ENCODE results near the gene CBFA2T3. TPM values are rescaled to one million over a fixed set of nuclear protein-coding genes. Genes with fewer than 3 reads are reported as not detected.

CBFA2T3 gene
- total RNA-seq, 1 experiment from 2014 or later: 2.1 TPM

DNA sequence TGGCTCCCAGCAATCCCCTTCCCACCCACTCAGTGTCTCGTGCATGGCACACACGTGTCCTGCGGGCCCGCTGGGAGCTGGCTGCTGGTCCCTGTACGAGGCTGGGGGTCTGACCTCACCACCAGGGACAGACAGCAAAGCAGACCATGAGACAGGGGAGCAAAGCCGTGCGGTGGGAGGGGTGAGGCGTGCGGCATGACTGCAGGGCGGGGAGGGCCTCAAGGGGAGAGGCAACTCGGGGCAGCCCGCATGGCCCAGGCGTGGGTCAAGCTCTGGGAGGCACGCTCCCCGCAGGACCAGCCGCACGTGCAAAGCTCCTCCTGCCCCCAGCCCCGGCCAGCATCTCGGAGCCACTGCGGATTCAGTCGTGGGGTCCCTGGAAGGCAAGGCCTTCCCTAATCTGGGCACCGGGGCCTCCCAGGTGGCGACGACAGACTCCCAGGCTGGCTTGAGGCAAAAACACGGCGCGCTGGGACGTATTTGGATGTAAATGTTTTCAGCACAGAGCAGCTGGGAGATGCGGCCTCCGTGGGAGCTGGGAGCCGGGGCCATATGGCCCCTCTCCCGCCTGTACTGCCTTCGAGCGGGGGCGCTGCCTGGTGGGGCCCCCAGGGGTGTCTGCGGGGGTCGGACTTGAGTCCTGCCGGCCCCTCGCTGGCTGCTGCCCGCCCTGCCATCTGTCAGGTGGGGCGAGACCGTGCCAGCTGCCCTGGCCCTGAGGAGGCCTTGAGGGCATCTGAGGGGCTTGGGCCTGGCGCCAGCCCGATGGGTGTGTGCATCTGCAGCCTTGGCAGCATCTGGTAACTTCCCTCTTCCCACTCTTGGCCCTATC, 12.2 kb upstream of the CBFA2T3 start:
- ChIA-PET CTCF (no interaction called here), POLR2A (no interaction called here)
- Mint-ChIP-seq H3K27ac (ENCODE audit: unreplicated experiment) (no peak overlapping the region), H3K4me3 (ENCODE audit: unreplicated experiment) (no peak overlapping the region), H3K36me3 (ENCODE audit: insufficient read depth, unreplicated experiment) (no peaks in the 10 kb centered on the region), H3K27me3 (ENCODE audit: insufficient read depth, unreplicated experiment) (peaks cover 11% of the 10 kb centered on the region), H3K4me1 (ENCODE audit: low read depth, unreplicated experiment) (no peaks in the 10 kb centered on the region), H3K9me3 (ENCODE audit: unreplicated experiment) (no peaks in the 10 kb centered on the region)
- intact Hi-C loops (cut with micrococcal nuclease; ENCODE audit: unreplicated experiment): no loop called here
- Histone ChIP-seq H3K36me3 (ENCODE audit: control insufficient read depth, insufficient read depth, low read length) (no peaks in the 10 kb centered on the region), H3K4me1 (no peaks in the 10 kb centered on the region), H3K27me3 (replicated peaks; ENCODE audit: control insufficient read depth, insufficient read depth, low read length) (peaks cover 1% of the 10 kb centered on the region; the same call in 1 of the 2 replicates), H3K4me3 (ENCODE audit: low read depth, low read length) (no peak overlapping the region), H3K9me3 (no peaks in the 10 kb centered on the region)
- DNase-seq: no peak
- no TSS peak for BruUV-seq (replicated peaks)
- TF ChIP-seq, protein P1, sequence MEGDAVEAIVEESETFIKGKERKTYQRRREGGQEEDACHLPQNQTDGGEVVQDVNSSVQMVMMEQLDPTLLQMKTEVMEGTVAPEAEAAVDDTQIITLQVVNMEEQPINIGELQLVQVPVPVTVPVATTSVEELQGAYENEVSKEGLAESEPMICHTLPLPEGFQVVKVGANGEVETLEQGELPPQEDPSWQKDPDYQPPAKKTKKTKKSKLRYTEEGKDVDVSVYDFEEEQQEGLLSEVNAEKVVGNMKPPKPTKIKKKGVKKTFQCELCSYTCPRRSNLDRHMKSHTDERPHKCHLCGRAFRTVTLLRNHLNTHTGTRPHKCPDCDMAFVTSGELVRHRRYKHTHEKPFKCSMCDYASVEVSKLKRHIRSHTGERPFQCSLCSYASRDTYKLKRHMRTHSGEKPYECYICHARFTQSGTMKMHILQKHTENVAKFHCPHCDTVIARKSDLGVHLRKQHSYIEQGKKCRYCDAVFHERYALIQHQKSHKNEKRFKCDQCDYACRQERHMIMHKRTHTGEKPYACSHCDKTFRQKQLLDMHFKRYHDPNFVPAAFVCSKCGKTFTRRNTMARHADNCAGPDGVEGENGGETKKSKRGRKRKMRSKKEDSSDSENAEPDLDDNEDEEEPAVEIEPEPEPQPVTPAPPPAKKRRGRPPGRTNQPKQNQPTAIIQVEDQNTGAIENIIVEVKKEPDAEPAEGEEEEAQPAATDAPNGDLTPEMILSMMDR (IDR thresholded peaks at IDR 0.05; ENCODE audit: insufficient read depth in 1 of 2, low read depth in 1 of 2, low read length in 1 of 2, severe bottlenecking in 1 of 2, unreplicated experiment in 1 of 2): no peak

DNA sequence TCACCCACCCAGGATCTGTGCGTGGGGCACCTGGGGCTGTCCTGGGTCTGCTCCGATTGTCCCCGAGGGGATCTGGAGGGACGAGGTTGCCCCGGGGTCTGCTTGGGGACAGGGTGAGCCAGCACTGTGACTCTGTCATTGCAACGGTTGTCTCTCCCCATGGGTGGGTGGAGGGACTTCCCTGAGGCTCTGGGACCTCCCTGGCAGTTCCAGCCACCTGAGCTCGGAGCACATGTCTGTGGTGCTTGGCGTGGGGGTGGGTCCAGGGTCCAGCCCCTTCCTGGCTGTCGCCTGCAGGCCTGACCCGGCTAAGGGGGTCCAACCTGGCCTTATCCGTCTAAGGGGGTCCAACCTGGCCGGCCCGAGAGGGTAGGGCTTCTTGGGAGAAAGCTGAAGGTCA, 8.5 kb upstream of the CBFA2T3 start:
- Histone ChIP-seq H3K9me3 (no peaks in the 10 kb centered on the region), H3K36me3 (ENCODE audit: control insufficient read depth, insufficient read depth, low read length) (no peaks in the 10 kb centered on the region), H3K27me3 (replicated peaks; ENCODE audit: control insufficient read depth, insufficient read depth, low read length) (peaks cover 1% of the 10 kb centered on the region; the same call in 1 of the 2 replicates), H3K4me3 (ENCODE audit: low read depth, low read length) (no peak overlapping the region), H3K4me1 (no peaks in the 10 kb centered on the region)
- no peaks in the 10 kb centered on the region for H3K9me3 Mint-ChIP-seq (ENCODE audit: unreplicated experiment)
- H3K27ac Mint-ChIP-seq (ENCODE audit: unreplicated experiment): no peak overlapping the region
- no peak overlapping the region for H3K4me3 Mint-ChIP-seq (ENCODE audit: unreplicated experiment)
- no peaks in the 10 kb centered on the region for H3K36me3 Mint-ChIP-seq (ENCODE audit: insufficient read depth, unreplicated experiment)
- TF ChIP-seq, protein P1 (IDR thresholded peaks at IDR 0.05; ENCODE audit: insufficient read depth in 1 of 2, low read depth in 1 of 2, low read length in 1 of 2, severe bottlenecking in 1 of 2, unreplicated experiment in 1 of 2): no peak
- no peak for DNase-seq
- intact Hi-C loops (cut with micrococcal nuclease; ENCODE audit: unreplicated experiment): no loop called here
- H3K4me1 Mint-ChIP-seq (ENCODE audit: low read depth, unreplicated experiment): no peaks in the 10 kb centered on the region
- BruUV-seq (replicated peaks): no TSS peak
- peaks cover 20% of the 10 kb centered on the region for H3K27me3 Mint-ChIP-seq (ENCODE audit: insufficient read depth, unreplicated experiment)
- ChIA-PET POLR2A (no interaction called here), CTCF (no interaction called here)

DNA sequence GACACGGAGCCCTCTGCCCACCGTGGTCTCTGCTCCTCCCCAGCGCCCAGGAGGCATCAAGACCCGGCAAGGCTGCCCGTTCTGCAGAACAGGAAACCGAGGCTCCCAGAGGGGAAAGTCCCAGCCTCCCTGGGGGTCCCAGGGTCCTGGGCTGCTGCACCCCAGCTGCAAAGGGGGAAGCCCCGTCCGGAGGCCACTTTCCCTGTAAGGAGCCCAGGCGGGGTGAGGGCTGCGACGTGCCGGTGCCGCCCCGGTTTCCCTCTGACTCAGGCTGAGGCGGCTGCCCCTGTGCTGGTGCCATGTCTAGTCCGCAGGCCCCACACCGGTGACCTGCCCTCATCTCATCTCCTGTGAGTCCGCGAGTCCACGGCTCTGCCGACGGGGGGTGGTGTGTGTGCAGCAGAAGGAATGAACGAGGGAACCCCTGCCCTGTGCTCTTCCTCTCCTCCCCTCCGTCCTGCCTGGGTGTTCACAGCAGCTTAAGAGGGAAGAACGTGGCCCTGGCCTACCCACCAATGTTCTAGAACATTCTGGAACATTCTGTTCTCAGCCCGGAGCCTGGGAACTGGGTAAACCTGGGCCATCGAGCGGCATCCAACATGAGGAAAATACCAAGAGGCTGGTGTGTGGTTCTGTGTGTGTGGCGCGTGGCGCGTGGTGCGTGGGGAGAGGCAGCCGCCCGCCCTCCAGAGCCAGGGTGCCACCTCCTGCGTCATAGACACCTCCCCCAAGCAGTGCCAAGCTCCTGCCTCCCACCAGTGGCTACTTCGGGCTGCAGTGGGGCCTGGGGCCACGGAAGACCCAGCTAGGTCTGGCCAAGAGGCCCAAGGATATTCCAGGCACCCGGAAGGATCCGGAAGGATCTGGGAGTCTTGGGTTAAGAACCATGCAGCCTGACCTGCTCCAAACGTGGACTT, 7.0 kb upstream of the CBFA2T3 start:
- no peak for DNase-seq
- H3K36me3 Mint-ChIP-seq (ENCODE audit: insufficient read depth, unreplicated experiment): no peaks in the 10 kb centered on the region
- H3K9me3 ChIP-seq: no peaks in the 10 kb centered on the region
- POLR2A ChIA-PET: no interaction called here
- peaks cover 1% of the 10 kb centered on the region; the same call in 1 of the 2 replicates for H3K27me3 ChIP-seq (replicated peaks; ENCODE audit: control insufficient read depth, insufficient read depth, low read length)
- intact Hi-C loops (cut with micrococcal nuclease; ENCODE audit: unreplicated experiment): no loop called here
- H3K4me3 ChIP-seq (ENCODE audit: low read depth, low read length): no peak overlapping the region
- no peaks in the 10 kb centered on the region for H3K4me1 ChIP-seq
- CTCF ChIA-PET: no interaction called here
- TF ChIP-seq, protein P1 (IDR thresholded peaks at IDR 0.05; ENCODE audit: insufficient read depth in 1 of 2, low read depth in 1 of 2, low read length in 1 of 2, severe bottlenecking in 1 of 2, unreplicated experiment in 1 of 2): no peak
- H3K4me1 Mint-ChIP-seq (ENCODE audit: low read depth, unreplicated experiment): no peaks in the 10 kb centered on the region
- no peak overlapping the region for H3K27ac Mint-ChIP-seq (ENCODE audit: unreplicated experiment)
- H3K9me3 Mint-ChIP-seq (ENCODE audit: unreplicated experiment): no peaks in the 10 kb centered on the region
- no peak overlapping the region for H3K4me3 Mint-ChIP-seq (ENCODE audit: unreplicated experiment)
- H3K27me3 Mint-ChIP-seq (ENCODE audit: insufficient read depth, unreplicated experiment): peaks cover 20% of the 10 kb centered on the region
- no TSS peak for BruUV-seq (replicated peaks)
- no peaks in the 10 kb centered on the region for H3K36me3 ChIP-seq (ENCODE audit: control insufficient read depth, insufficient read depth, low read length)

Measured in Caco-2 (cell line).